ENCODE measurements around the gene CNNM3.
"Not testable (repeated sequence)": the region's sequence is repeated elsewhere in the genome, so short reads cannot be mapped to it uniquely, and the experiment has no call there.

CNNM3 gene

DNA sequence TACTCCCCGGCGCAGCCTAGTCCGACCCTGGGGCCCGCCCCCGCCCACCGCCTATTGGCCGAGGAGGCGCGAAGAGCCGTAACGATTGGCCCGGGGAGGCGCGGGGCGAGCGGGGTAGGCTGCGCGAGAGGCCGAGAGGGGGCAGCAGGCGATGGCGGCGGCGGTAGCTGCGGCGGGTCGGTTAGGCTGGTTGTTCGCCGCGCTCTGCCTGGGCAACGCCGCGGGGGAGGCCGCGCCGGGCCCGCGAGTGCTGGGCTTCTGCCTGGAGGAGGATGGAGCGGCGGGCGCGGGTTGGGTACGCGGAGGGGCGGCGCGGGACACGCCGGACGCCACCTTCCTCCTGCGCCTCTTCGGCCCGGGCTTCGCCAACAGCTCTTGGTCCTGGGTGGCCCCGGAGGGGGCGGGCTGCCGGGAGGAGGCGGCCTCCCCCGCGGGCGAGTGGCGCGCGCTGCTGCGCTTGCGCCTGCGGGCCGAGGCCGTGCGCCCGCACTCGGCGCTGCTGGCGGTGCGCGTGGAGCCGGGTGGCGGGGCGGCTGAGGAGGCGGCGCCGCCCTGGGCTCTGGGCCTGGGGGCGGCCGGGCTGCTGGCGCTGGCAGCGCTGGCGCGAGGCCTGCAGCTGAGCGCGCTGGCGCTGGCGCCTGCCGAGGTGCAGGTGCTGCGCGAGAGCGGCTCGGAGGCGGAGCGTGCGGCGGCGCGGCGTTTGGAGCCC is at the start of gene CNNM3:
CNNM3 (plus strand) TSS at position 142 of the 709 bp plus-strand sequence; CDS start at position 152, 10 bp downstream.
- peak; percentile 95 for DNase-seq

DNA sequence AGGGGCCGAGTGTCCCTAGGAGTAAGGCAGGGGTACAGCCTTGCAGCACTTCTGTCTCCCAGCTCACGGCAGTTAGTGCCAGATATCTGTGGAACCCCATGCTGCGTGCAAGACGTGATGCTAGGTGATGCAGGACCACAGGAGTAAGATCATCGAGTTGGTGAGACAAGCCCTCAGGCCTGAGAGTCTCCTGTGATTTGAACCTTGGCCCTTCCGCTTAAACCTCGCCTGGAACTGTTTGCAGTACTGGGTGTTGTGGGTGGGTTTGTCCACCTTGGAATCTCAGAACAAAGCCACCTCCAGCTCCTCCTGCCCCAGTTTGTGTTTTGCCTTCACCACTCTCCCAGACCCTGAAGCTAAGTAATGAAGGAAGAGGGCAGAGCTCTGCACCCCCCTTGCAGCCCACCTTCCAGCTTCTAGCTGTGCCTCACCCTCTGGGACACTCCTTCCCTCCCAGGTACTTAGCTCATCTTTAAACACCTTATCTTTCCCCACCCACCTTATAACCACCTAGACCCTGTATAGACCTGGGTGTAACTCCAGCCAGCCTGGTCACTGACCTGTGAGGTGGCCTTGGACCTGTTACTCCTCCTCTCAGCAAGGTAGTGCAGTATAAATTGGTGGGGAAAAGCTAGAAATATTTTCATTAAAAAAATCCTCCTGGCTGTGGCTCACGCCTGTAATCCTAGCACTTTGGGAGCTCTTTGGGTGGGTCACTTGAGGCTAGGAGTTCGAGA is 48.8 kb upstream of the CNNM3 start:
- DNase-seq: no peak

DNA sequence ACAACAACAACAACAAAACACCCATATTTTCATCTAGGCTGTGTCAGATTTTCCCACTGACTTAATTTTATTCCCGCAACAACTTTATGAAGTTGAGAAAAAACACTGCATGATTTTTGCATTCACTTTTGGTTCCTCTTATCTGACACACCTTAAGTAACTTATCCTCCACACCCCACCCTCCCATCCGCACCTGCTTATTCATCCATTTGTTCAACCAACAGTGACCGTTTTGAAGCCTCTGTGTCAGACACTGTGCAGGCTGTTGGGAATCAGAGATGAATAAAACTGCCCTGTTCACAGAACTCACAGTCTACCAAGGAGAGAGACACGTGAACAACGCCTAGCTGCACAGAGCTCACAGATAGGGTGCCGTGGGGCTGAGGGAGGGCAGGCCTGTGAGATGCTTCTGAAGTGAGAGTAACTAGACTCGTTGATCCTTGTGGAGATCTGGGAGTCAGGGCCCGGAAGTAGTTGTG is 47.9 kb upstream of the CNNM3 start:
- no peak for DNase-seq

DNA sequence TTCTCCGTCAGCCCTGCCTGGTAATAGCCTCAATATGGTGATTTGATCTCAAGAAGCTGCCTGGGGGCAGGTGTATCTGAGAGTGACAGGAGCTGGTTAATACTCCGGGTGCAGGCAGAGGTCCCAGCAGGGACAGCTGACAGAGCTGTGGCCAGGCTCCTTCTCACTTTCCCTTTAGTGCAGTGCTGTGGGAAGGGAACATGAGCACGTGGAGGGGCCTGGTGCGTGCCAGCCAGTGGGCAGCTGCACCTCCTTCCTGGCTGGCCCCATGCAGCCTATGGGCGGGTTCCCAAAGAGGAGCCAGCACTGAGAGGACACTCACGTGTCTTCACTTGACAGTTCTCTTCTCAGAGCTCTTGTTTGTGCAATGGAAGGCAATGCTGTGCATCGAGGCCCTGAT is 46.3 kb upstream of the CNNM3 start:
- no peak for DNase-seq

DNA sequence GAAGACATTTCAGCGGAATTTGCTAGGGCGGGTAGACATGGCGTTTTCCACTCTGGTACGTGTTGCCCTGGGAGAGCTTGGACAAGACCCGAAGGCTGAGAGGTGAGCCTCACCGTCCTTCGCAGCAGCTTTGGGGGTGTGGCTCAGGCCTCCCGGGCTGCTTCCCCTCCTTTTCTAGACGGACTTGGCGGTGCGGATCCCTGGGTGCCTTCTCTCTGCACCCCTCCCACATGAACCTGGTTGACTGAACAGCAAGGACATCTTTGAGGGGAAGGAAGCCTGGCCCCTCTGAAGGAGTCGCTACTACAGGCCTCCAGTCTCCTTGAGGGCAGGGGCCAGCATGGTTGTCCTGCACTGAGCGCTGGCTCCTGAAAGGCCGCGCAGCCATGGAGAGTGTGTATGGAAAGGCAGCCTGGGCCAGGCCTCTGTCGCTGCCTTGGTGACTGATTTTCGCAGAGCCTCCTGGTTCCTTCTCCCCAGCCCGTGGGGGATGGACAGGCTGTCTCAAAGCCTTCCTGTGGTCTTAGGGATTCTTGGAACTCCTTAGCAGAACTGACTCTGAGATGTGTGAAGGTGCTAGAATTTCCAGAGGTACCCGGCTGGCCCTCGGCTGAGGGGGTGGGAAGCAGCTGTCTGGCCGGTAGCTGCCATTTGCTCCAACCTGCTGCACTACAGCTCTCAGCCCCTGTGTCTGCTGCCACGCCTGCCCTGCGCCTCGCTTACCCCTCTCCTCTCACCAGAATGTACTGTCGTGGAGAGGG is 45.4 kb upstream of the CNNM3 start:
- DNase-seq: no peak

DNA sequence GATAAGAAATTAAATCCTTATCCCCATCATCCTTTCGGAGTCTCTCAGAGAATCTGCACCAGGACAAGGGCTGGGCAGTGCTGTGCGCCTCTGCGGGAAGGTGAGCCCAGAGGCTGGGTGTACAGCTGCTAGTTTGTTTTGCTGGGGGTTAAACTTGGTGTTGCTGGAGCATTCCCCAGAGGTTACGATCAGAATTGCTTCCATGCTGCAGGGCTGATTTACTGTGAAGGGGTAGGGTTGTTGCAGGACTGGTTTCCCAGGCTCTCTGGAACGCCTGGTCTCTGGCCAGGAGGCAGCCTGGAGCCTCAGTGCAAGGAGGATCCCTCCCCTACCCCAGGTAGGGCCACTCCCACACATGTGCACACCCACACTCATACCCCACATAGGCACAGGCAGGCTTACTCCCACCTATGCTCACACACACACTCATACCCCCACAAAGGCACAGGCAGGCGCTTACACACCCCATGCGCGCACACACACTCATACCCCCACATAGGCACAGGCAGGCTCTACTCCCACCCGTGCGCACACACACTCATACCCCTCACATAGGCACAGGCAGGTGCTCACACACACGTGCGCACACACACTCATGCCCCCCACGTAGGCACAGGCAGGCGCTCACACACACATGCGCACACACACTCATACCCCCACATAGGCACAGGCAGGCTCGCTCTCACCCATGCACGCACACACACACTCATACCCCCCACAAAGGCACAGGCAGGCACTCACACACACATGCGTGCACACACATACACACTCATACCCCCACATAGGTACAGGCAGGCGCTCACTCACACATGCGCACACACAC is 44.1 kb upstream of the CNNM3 start:
- DNase-seq: no peak

- no peak for DNase-seq
Observed at GRCh38 chr2:96772903-96773671, 43.0 kb upstream of the CNNM3 start.

- no peak for DNase-seq
Observed at GRCh38 chr2:96773922-96774321, 42.1 kb upstream of the CNNM3 start.

DNA sequence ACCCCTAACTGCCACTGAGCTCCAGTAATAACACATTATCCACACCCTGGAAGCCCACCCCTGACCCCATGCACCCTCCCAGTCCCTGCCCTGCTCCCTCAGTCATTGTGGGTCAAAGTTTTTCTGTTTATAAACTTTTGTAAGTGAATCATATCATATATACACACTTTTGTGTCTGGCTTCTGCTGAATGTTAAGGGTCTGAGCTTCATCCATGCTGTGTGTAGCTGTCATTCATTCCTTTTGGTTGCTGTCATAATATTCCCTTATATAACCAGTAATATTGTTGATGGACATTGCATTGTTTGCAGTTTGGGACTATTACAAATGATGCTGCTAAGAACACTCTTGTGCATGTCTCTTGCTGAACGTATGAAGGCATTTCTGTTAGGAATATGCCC is 40.9 kb upstream of the CNNM3 start:
- DNase-seq: no peak

DNA sequence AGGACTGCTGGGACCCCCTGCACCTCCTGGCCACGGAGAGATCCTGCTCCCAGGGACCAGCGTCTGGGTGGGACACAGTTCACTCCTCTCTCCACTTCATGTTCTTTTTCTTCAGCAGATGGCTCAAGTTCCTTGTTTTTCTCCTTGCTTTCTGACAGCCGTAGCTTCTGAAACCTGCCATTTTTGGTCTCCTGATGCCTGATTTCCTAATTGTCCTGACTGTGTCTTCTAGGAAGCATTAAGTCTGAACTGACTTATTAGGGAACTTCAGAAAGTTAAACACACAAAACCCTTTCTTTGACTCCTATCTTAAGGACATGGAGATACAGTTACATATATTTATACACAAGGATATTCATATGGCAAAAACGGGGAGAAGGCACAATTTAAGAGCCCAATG is 32.7 kb upstream of the CNNM3 start:
- no peak for DNase-seq

- no peak for DNase-seq
Observed at GRCh38 chr2:96787411-96787810, 28.7 kb upstream of the CNNM3 start.

DNA sequence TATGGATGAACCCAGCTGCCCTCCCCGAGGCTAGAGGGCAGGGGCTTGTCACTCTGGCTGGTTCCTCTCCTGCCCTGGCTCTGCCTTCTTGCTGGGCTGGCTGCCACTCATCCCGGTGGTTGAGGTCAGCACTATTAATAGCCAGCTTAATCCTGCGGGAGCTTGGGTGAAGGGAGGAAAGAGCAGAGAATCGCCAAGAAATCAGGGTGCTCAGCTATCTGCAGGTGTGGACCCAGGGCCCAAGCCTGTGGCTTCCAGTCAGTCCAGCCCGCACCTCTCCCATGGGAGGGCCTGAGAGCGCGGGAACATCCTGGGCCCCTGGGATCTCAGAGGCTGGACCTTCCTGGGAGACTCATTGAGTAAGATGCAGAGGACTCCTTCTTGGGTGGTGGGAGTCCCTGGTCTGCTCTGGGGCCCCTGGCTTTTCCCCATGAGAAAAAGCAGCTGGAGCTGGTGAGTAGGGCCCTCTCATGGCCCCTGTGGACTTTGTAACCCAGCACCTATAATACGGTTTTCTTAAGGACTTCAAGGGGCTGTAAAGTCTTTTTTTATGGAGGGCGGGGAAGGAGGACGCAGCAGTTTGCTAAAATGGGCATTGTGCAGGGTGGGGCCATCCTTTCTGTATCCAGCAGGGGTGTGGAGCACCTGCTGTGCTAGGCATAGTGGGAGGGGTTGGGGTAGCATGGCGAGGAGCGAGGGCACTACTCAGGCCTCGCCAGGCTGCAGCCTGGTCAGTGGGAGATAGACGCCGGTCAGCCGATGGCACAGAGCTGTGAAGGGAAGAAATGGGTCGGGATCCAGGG is 27.4 kb upstream of the CNNM3 start:
- no peak for DNase-seq

- DNase-seq: no peak
Observed at GRCh38 chr2:96789245-96789617, 26.8 kb upstream of the CNNM3 start.

DNA sequence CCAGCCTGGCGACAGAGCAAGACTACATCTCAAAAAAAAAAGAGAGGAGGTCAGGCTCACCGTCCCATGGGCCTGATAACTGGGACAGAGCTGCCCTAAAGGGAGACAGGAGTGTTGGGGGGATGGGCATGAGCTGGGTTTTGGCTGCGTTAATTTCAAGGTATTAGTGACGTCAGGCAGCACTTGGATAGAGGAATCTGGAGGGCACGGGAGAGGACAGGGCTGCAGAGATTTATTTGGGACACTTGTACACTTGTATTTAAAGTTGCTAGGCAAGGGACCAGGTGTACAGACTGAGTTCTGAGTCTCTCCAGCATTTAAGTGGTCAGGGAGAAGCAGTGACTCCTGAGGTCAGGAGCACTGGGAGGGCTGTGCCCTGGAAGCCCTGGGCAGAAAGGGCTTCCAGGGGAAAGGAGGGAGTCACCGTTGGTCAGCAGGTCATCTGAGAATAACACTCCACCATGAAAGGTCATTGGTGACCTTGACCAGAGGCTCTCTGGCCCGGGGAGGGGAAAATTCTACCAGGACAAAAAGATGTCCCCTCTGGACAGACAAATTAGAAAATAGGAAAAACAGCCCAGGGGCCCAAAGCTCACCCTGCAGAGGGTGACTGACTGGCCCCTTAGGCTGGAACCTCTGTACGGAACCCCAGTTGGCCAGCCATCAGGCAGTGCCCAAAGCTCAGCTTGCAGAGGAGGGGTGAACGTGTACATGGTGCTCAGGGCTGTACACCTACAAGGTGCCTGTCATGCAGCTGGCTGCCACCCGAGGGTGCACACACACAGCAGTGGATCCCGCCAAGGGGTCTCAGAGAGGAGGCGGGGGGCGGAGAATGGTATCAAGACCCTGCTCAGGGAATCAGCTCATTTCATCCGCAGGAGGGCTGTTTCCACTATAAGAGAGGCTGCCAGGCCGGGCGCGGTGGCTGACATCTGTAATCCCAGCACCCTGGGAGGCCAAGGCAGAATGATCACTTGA is 23.0 kb upstream of the CNNM3 start:
- DNase-seq: no peak

- no peak for DNase-seq
Observed at GRCh38 chr2:96795076-96795475, 21.0 kb upstream of the CNNM3 start.

GRCh38 chr2:96796497-96796896 is 19.6 kb upstream of the CNNM3 start:
- DNase-seq: not testable (repeated sequence)

GRCh38 chr2:96797066-96797625 is 18.9 kb upstream of the CNNM3 start:
- DNase-seq: no peak

GRCh38 chr2:96798733-96799622 is 17.1 kb upstream of the CNNM3 start:
- no peak for DNase-seq

- no peak for DNase-seq
Observed at GRCh38 chr2:96799623-96799935, 16.5 kb upstream of the CNNM3 start.
